ENCODE results near the gene ZNF680. TPM values are rescaled to one million over a fixed set of nuclear protein-coding genes. Genes with fewer than 3 reads are reported as not detected.
"Not testable (repeated sequence)": the region's sequence is repeated elsewhere in the genome, so short reads cannot be mapped to it uniquely, and the experiment has no call there.

The ZNF680 gene
- total and polyA plus RNA-seq, 2 of the 4 experiments (the other 2 are of a cell fraction): 1.5 to 3.9 TPM

DNA sequence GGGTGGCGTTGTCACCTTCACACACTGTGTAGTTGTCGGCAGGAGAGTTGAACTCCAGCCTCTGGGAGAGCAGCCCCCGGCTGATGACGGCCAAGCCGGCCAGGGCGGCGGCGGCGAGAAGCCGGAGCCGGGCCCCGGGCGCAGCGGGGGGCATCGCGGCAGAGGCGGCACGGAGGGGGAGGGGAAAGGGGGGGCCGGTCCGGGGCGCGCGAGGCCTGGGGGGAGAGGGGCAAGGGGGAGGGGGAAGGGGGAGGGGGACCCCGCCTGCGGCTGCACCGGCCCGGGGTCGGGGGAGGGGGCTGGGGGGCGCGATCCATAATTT lies 7.4 kb upstream of the ZNF680 start:
- H2BK20ac ChIP-seq (ENCODE audit: low read depth, low read length); H3K36me3 ChIP-seq (ENCODE audit: control insufficient read depth, insufficient read depth, low read length); H2BK15ac ChIP-seq (ENCODE audit: low read depth, low read length); intact Hi-C loops (cut with micrococcal nuclease); H3K79me1 ChIP-seq (ENCODE audit: low read depth in 1 of 2, low read length in 2 of 2); H3K27ac ChIP-seq (ENCODE audit: insufficient read depth, low read length); H2BK120ac ChIP-seq (ENCODE audit: low read depth, low read length); H3K23ac ChIP-seq (ENCODE audit: low read depth, low read length); POLR2A ChIA-PET (ENCODE audit: unreplicated experiment); H3K9ac ChIP-seq (ENCODE audit: low read depth, low read length); H4K91ac ChIP-seq (ENCODE audit: insufficient read depth, low read depth, low read length); H3K56ac ChIP-seq (ENCODE audit: extremely low read depth, insufficient read depth, low read length); ATAC-seq (ENCODE audit: low read depth); H2BK5ac ChIP-seq (ENCODE audit: low read depth, low read length, poor library complexity, severe bottlenecking); CTCF ChIA-PET; H3K4me1 ChIP-seq (ENCODE audit: control insufficient read depth, insufficient read depth, low read length); H3K9me1 ChIP-seq (ENCODE audit: insufficient read depth, low read length); in situ Hi-C loops (cut with MboI; ENCODE audit: low sequenced_read_pairs); H3K18ac ChIP-seq (ENCODE audit: low read depth, low read length); dilution Hi-C loops (cut with HindIII; ENCODE audit: low sequenced_read_pairs, unreplicated experiment); BruUV-seq (replicated peaks); H2AK5ac ChIP-seq (ENCODE audit: low read depth, low read length); H2AK9ac ChIP-seq (replicated peaks; ENCODE audit: low read depth, low read length, poor library complexity); H3K9me3 ChIP-seq (ENCODE audit: control insufficient read depth, insufficient read depth, low read length); H4K8ac ChIP-seq (ENCODE audit: low read depth in 2 of 2, low read length in 2 of 2); DNase-seq; H3K14ac ChIP-seq (replicated peaks; ENCODE audit: low read depth, low read length); H4K5ac ChIP-seq (ENCODE audit: low read depth, low read length); H4K20me1 ChIP-seq (ENCODE audit: insufficient read depth, low read length); H3K4ac ChIP-seq (ENCODE audit: low read depth, low read length): not testable (repeated sequence)
- Histone ChIP-seq H2AFZ (replicated peaks; ENCODE audit: low read length, poor library complexity) (peak overlapping the region; percentile 88), H3K4me2 (ENCODE audit: low read depth, low read length) (peak overlapping the region; percentile 37), H3K4me3 (ENCODE audit: insufficient read depth, low read depth, low read length) (peak overlapping the region; percentile 5; the same call in 1 of the 2 replicates), H3K27me3 (ENCODE audit: control insufficient read depth, insufficient read depth, low read length) (peaks cover 12% of the 10 kb centered on the region; the same call in 1 of the 2 replicates)
- WGBS, 2 experiments (ENCODE audit: extremely low coverage in 2 of 2, insufficient read length in 1 of 2): no CpG with 5 or more reads among the region's 30 CpGs
